Sigmoid colon (tissue), 7 donors: ENCODE data around the gene TRMT112. TPM values are rescaled to one million over a fixed set of nuclear protein-coding genes. Genes with fewer than 3 reads are reported as not detected.

Experiments
- DNase-seq: peaks from one replicate; pipeline ENCODE4 v3.0.0-alpha.2; 2019
- H3K27ac ChIP-seq, 4 donors: fragments of 200-600 bp; sonication (generic); one replicate each; pipeline ENCODE4 v1.5.1; 2016 to 2019; ENCODE audit warnings: mild to moderate bottlenecking in 1 of 4
- H3K27me3 ChIP-seq, 3 donors: fragments of 200-600 bp; sonication (generic); one replicate each; pipeline ENCODE4 v1.5.1; 2019; ENCODE audit warnings: mild to moderate bottlenecking in 1 of 3
- H3K36me3 ChIP-seq, 4 donors: fragments of 200-600 bp; sonication (generic); one replicate each; pipeline ENCODE4 v1.5.1; 2016 to 2019
- H3K4me1 ChIP-seq, 4 donors: fragments of 200-600 bp; sonication (generic); one replicate each; pipeline ENCODE4 v1.5.1; 2017 to 2019
- H3K4me3 ChIP-seq, 4 donors: fragments of 200-600 bp; sonication (generic); one replicate each; pipeline ENCODE4 v1.5.1; 2017 to 2019; ENCODE audit warnings: mild to moderate bottlenecking in 2 of 4, moderate library complexity in 1 of 4
- H3K9me3 ChIP-seq, 4 donors: fragments of 200-600 bp in 3 of 4; sonication (generic) in 3 of 4; one replicate each; pipeline versions ENCODE4 v1.5.1 to v1.6.1; 2013 to 2019
- CTCF ChIP-seq, 4 experiments: fragments of 450-650 bp in 3 of 4; fragments of 200-600 bp in 1 of 4; IDR thresholded peaks; one replicate each; pipeline ENCODE4 v1.5.1; 2016 to 2019; ENCODE audit warnings: antibody characterized with exemption in 4 of 4, mild to moderate bottlenecking in 3 of 4, moderate library complexity in 2 of 4
- EP300 ChIP-seq, 4 donors: sonication (generic); formaldehyde crosslinking; IDR thresholded peaks; one replicate each; pipeline ENCODE4 v1.6.1; 2017; ENCODE audit warnings: antibody characterized with exemption in 4 of 4
- POLR2A ChIP-seq, 2 donors: fragments of 450-650 bp; IDR thresholded peaks; one replicate each; pipeline ENCODE4 v1.6.1; 2016; ENCODE audit warnings: antibody characterized with exemption in 2 of 2, mild to moderate bottlenecking in 2 of 2, moderate library complexity in 2 of 2
- POLR2AphosphoS5 ChIP-seq, 4 donors: sonication (generic); formaldehyde crosslinking; IDR thresholded peaks; one replicate each; pipeline ENCODE4 v1.6.1; 2017; ENCODE audit warnings: antibody characterized with exemption in 4 of 4
- WGBS, 2 donors: extraction: QIAGEN DNeasy Blood & Tissue Kit; methylation state at CpG; one replicate each; pipeline ENCODE4 v1.1.7; 2013; 5-methylcytosine and 5-hydroxymethylcytosine counted together
- intact Hi-C: fragments of 100-400 bp; cut with DNase I; formaldehyde crosslinking; loops from one replicate; pipeline ENCODE4 v1.15.1; 2023
- polyA plus RNA-seq, 3 donors: library from polyadenylated mRNA; stranded (reverse); fragments of 200-250 nt; gene quantifications; one replicate each; pipeline ENCODE4 v1.2.3, GENCODE V29; 2013
- total RNA-seq, 4 donors: library from RNA; depleted of rRNA; stranded (reverse); fragments of >200 nt; gene quantifications; one replicate each; pipeline ENCODE4 v1.1.0, GENCODE V29; 2016
- donor health status: healthy with polysubstance abuse.
- donor health status: Bipolar disorder and iron deficiency.
- donor health status: healthy.

TRMT112 gene
- total and polyA plus RNA-seq, 7 donors: 148 to 353 (median 232) TPM

GRCh38 chr11:64276653-64277431 is 40.5 kb downstream of the TRMT112 start:
- H3K27ac ChIP-seq: no peak overlapping the region
- peaks cover 1 to 57% (median 15%) of the 10 kb centered on the region in 4 donors for H3K36me3 ChIP-seq
- H3K9me3 ChIP-seq: no peaks in the 10 kb centered on the region
- DNase-seq: no peak
- no peak overlapping the region for H3K4me3 ChIP-seq
- H3K27me3 ChIP-seq: no peaks in the 10 kb centered on the region
- no peak for TF ChIP-seq POLR2A (IDR thresholded peaks at IDR 0.05)
- TF ChIP-seq CTCF (IDR thresholded peaks at IDR 0.05): no peak
- TF ChIP-seq POLR2AphosphoS5 (IDR thresholded peaks at IDR 0.05): no peak
- no peak for TF ChIP-seq EP300 (IDR thresholded peaks at IDR 0.05)
- H3K4me1 ChIP-seq: peaks cover 0 to 9% (median 7%) of the 10 kb centered on the region in 4 donors
- WGBS, 2 donors: 53 to 78% methylated on average over 17 of the region's 17 CpGs
- intact Hi-C loops: no loop called here

- TF ChIP-seq CTCF (IDR thresholded peaks at IDR 0.05) (no peak), EP300 (IDR thresholded peaks at IDR 0.05) (no peak), POLR2AphosphoS5 (IDR thresholded peaks at IDR 0.05) (no peak), POLR2A (IDR thresholded peaks at IDR 0.05) (no peak)
- H3K27ac ChIP-seq: no peak overlapping the region
- H3K4me1 ChIP-seq: peaks cover 0 to 12% (median 10%) of the 10 kb centered on the region in 4 donors
- intact Hi-C loops: no loop called here
- no peak overlapping the region for H3K4me3 ChIP-seq
- no peaks in the 10 kb centered on the region for H3K27me3 ChIP-seq
- 70 to 83% methylated on average over 2 of the region's 2 CpGs for WGBS, 2 donors
- no peak for DNase-seq
- H3K36me3 ChIP-seq: peaks cover 0 to 47% (median 10%) of the 10 kb centered on the region in 4 donors
- H3K9me3 ChIP-seq: no peaks in the 10 kb centered on the region
Measured at GRCh38 chr11:64275841-64276240, 41.5 kb downstream of the TRMT112 start.

- 92 to 93% methylated on average over 15 of the region's 15 CpGs for WGBS, 2 donors
- TF ChIP-seq EP300 (IDR thresholded peaks at IDR 0.05) (no peak), CTCF (IDR thresholded peaks at IDR 0.05) (no peak)
- peaks cover 0 to 43% (median 10%) of the 10 kb centered on the region in 4 donors for H3K36me3 ChIP-seq
- H3K27me3 ChIP-seq: no peaks in the 10 kb centered on the region
- no peak overlapping the region for H3K27ac ChIP-seq
- H3K4me3 ChIP-seq: no peak overlapping the region
- intact Hi-C loops: no loop called here
- DNase-seq: no peak
- no peaks in the 10 kb centered on the region for H3K9me3 ChIP-seq
- H3K4me1 ChIP-seq: peaks cover 0 to 12% (median 10%) of the 10 kb centered on the region in 4 donors
Measured at GRCh38 chr11:64275031-64275800, 42.1 kb downstream of the TRMT112 start.

GRCh38 chr11:64269540-64270220 is 47.7 kb downstream of the TRMT112 start:
- Histone ChIP-seq H3K27me3 (no peaks in the 10 kb centered on the region), H3K36me3 (peaks cover 0 to 20% (median 12%) of the 10 kb centered on the region in 4 donors), H3K9me3 (no peaks in the 10 kb centered on the region), H3K27ac (peak overlapping the region; percentile 87 to 99 (median 96)), H3K4me1 (peaks cover 0 to 37% (median 31%) of the 10 kb centered on the region in 4 donors), H3K4me3 (peak overlapping the region; percentile 53 to 94 (median 78))
- WGBS, 2 donors: 0 to 1% methylated on average over 58 of the region's 58 CpGs
- intact Hi-C loops: loop anchor here (1.0 kb wide), 2 partner anchors 15 to 17 kb away; partner anchors contain the start of gene BAD
- no peak for TF ChIP-seq CTCF (IDR thresholded peaks at IDR 0.05)
- TF ChIP-seq POLR2A (IDR thresholded peaks at IDR 0.05): peak in 1 of 2 donors; percentile 22
- TF ChIP-seq EP300 (IDR thresholded peaks at IDR 0.05): peak in 1 of 4 donors; percentile 62
- peak; percentile 62 to 87 (median 82) for TF ChIP-seq POLR2AphosphoS5 (IDR thresholded peaks at IDR 0.05)
- peak; percentile 99 for DNase-seq
